Measurements from ENCODE around the gene PTPA.

DNA sequence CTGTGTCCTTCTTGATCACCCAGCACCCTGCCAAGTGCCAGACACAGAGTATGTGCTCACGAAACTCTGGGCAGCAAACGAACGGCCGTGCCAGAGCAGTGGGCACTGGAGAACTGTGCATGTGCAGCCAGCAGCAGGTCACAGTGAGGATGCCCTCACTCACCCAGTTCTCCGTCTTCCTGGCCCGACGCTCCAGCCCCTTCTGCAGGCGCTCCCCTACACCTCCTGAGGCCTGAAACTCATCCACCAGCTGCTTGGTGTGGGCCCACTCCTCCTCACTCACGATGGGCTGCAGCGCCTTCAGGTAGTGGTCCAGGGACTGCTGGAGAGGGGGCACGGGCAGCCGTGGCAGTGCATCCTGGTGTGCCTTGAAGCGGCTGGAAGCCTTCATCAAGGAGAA, 3.6 kb upstream of the PTPA start:
- TF ChIP-seq, protein P1, sequence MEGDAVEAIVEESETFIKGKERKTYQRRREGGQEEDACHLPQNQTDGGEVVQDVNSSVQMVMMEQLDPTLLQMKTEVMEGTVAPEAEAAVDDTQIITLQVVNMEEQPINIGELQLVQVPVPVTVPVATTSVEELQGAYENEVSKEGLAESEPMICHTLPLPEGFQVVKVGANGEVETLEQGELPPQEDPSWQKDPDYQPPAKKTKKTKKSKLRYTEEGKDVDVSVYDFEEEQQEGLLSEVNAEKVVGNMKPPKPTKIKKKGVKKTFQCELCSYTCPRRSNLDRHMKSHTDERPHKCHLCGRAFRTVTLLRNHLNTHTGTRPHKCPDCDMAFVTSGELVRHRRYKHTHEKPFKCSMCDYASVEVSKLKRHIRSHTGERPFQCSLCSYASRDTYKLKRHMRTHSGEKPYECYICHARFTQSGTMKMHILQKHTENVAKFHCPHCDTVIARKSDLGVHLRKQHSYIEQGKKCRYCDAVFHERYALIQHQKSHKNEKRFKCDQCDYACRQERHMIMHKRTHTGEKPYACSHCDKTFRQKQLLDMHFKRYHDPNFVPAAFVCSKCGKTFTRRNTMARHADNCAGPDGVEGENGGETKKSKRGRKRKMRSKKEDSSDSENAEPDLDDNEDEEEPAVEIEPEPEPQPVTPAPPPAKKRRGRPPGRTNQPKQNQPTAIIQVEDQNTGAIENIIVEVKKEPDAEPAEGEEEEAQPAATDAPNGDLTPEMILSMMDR (IDR thresholded peaks at IDR 0.05; ENCODE audit: low read depth, low read length) = no peak
- TF ChIP-seq EZH2phosphoT487 (IDR thresholded peaks at IDR 0.05; ENCODE audit: low read depth) = no peak
